Left lung (tissue), 10 donors: ENCODE results near the gene KNOP1. TPM values are rescaled to one million over a fixed set of nuclear protein-coding genes. Genes with fewer than 3 reads are reported as not detected.
"Not testable (repeated sequence)": the region's sequence is repeated elsewhere in the genome, so short reads cannot be mapped to it uniquely, and the experiment has no call there.

ENCODE experiments used
- ATAC-seq: fragments of 200-7000 bp; cut with Tn5 transposase; one replicate; pipeline ENCODE4 v1.9.1; 2020; ENCODE audit warnings: moderate library complexity
- DNase-seq, 4 donors: peaks; one replicate each; pipeline ENCODE4 v3.0.0-alpha.2; 2013 to 2020
- H3K27ac ChIP-seq, 2 donors: fragments of 200-600 bp; sonication (generic) in 1 of 2; one replicate each; pipeline versions ENCODE4 v1.5.0 to v1.8.0; 2020 to 2021
- H3K27me3 ChIP-seq, 2 donors: fragments of 200-600 bp; sonication (generic) in 1 of 2; one replicate each; pipeline versions ENCODE4 v1.5.0 to v1.8.0; 2020 to 2021
- H3K36me3 ChIP-seq, 2 donors: fragments of 200-600 bp; sonication (generic) in 1 of 2; one replicate each; pipeline versions ENCODE4 v1.5.0 to v1.8.0; 2020 to 2021
- H3K4me1 ChIP-seq, 2 donors: fragments of 200-600 bp; one replicate each; pipeline ENCODE4 v1.8.0; 2021
- H3K4me3 ChIP-seq, 2 donors: fragments of 200-600 bp; sonication (generic) in 1 of 2; one replicate each; pipeline versions ENCODE4 v1.5.0 to v1.8.0; 2020 to 2021; ENCODE audit warnings: mild to moderate bottlenecking in 1 of 2
- H3K9me3 ChIP-seq, 2 donors: fragments of 200-600 bp; sonication (generic) in 1 of 2; one replicate each; pipeline versions ENCODE4 v1.5.0 to v1.8.0; 2020 to 2021
- CTCF ChIP-seq, 2 donors: fragments of 200-600 bp; sonication (generic) in 1 of 2; IDR thresholded peaks; one replicate each; pipeline versions ENCODE4 v1.5.0 to v1.8.0; 2021; ENCODE audit warnings: antibody characterized with exemption in 2 of 2
- intact Hi-C, 2 donors: fragments of 100-400 bp; cut with DNase I; formaldehyde crosslinking; loops; one replicate each; pipeline versions ENCODE4 v1.11.2 to v1.14.2; 2022
- polyA plus RNA-seq, 6 donors: library from polyadenylated mRNA; unstranded; fragments of 120-200 nt; gene quantifications; one replicate each; pipeline ENCODE4 v1.2.1, GENCODE V29; 2013; ENCODE audit not compliant: insufficient read length in 6 of 6
- total RNA-seq, 2 donors: library from RNA; stranded (reverse); fragmentation: NEBNext Ultra II Directional; extraction: Animal tissue kit (Norgen Biotek cat#: 25700); gene quantifications; one replicate each; pipeline ENCODE4 v1.2.1, GENCODE V29; 2021
- donor health status: DM: no; HTN: yes; CAD: no.
- donor health status: DM: no; HTN: no; CAD: no.

Gene KNOP1
- total and polyA plus RNA-seq, 8 donors: 12.5 to 49.0 (median 32.3) TPM

GRCh38 chr16:19683453-19684236 is 34.4 kb downstream of the KNOP1 start:
- intact Hi-C loops: no loop called here

GRCh38 chr16:19681637-19682036 is 36.4 kb downstream of the KNOP1 start:
- intact Hi-C loops: no loop called here
- TF ChIP-seq CTCF (IDR thresholded peaks at IDR 0.05): no peak
- no peak for DNase-seq
- no peak overlapping the region for H3K4me3 ChIP-seq
- no peaks in the 10 kb centered on the region for H3K27me3 ChIP-seq
- peaks cover 0 to 75% of the 10 kb centered on the region in 2 donors for H3K36me3 ChIP-seq
- no peaks in the 10 kb centered on the region for H3K9me3 ChIP-seq
- H3K4me1 ChIP-seq: no peaks in the 10 kb centered on the region
- H3K27ac ChIP-seq: no peak overlapping the region
- no peak for ATAC-seq

More at GRCh38 chr16:19683453-19684236, 34.4 kb downstream of the KNOP1 start:
- ATAC-seq: no peak
- Histone ChIP-seq H3K9me3 (no peaks in the 10 kb centered on the region), H3K27me3 (no peaks in the 10 kb centered on the region), H3K27ac (no peak overlapping the region), H3K36me3 (peaks cover 0 to 72% of the 10 kb centered on the region in 2 donors), H3K4me1 (no peaks in the 10 kb centered on the region), H3K4me3 (no peak overlapping the region)
- no peak for TF ChIP-seq CTCF (IDR thresholded peaks at IDR 0.05)
- DNase-seq: no peak

- Histone ChIP-seq H3K27ac (no peak overlapping the region), H3K9me3 (no peaks in the 10 kb centered on the region), H3K27me3 (no peaks in the 10 kb centered on the region), H3K4me1 (no peaks in the 10 kb centered on the region), H3K36me3 (peaks cover 0 to 75% of the 10 kb centered on the region in 2 donors), H3K4me3 (no peak overlapping the region)
- TF ChIP-seq CTCF (IDR thresholded peaks at IDR 0.05): no peak
- intact Hi-C loops: no loop called here
- ATAC-seq (no peak), DNase-seq (no peak)
Observed at GRCh38 chr16:19680881-19681340, 37.1 kb downstream of the KNOP1 start.

- H3K4me1 ChIP-seq, H3K27me3 ChIP-seq, DNase-seq, H3K9me3 ChIP-seq, H3K27ac ChIP-seq, ATAC-seq, intact Hi-C loops, H3K4me3 ChIP-seq: not testable (repeated sequence)
- H3K36me3 ChIP-seq: peaks cover 0 to 78% of the 10 kb centered on the region in 2 donors
Observed at GRCh38 chr16:19679281-19679680, 38.7 kb downstream of the KNOP1 start.

- Histone ChIP-seq H3K36me3 (peaks cover 0 to 78% of the 10 kb centered on the region in 2 donors), H3K27me3 (no peaks in the 10 kb centered on the region)
- intact Hi-C loops: no loop called here
Observed at GRCh38 chr16:19678804-19679203, 39.2 kb downstream of the KNOP1 start.

More at GRCh38 chr16:19678804-19679203, 39.2 kb downstream of the KNOP1 start:
- ATAC-seq: no peak
- Histone ChIP-seq H3K4me1 (no peaks in the 10 kb centered on the region), H3K4me3 (no peak overlapping the region), H3K9me3 (no peaks in the 10 kb centered on the region), H3K27ac (no peak overlapping the region)
- TF ChIP-seq CTCF (IDR thresholded peaks at IDR 0.05): no peak
- DNase-seq: no peak
